GM18519 (cell line): ENCODE results near the gene TIPRL.
"Not testable (repeated sequence)": the region's sequence is repeated elsewhere in the genome, so short reads cannot be mapped to it uniquely, and the experiment has no call there.

Source experiments
- ATAC-seq: cut with Tn5 transposase; IDR thresholded peaks from one replicate; pipeline ENCODE4 v1.9.1; 2021; ENCODE audit warnings: mild to moderate bottlenecking, moderate library complexity; ENCODE audit not compliant: unreplicated experiment, low FRiP score

Gene TIPRL

DNA sequence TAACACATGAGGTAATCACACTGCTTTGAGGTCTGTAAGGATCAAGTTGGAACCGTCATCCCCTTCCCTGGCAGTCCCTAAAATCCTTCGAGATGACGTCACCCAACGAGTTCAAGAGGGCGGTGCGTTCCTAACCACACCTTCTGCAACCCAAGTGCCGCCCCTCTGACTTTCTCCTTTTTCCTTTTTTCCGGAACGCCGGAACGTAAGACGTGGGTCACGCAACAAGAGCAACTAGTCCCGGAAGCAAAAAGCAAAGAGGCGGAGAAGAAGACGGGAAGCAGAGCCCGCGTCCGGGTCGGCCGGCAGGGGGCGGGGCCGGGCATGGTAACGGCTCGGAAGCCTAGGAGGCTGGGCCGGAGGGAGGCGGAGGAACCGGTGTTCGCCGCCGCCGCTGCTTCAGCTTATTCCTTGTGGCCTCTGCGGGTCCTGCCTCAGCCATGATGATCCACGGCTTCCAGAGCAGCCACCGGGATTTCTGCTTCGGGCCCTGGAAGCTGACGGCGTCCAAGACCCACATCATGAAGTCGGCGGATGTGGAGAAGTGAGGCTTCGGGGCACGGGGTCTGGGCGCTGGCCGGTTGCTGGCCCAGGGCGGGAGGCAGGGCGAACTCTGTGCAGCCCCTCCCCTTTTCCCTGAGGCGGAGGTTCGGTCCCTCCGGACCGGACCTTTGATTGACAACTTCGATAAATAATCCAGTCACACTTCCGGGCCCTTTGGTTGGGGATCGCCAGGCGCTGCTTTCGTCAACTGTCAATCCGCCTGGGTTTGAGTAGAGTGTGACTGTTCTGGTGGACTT is at the start of gene TIPRL:
TIPRL (plus strand) TSS at position 325 of the 800 bp plus-strand sequence; CDS start at position 441, 116 bp downstream.
- ATAC-seq, result peak; percentile 71

DNA sequence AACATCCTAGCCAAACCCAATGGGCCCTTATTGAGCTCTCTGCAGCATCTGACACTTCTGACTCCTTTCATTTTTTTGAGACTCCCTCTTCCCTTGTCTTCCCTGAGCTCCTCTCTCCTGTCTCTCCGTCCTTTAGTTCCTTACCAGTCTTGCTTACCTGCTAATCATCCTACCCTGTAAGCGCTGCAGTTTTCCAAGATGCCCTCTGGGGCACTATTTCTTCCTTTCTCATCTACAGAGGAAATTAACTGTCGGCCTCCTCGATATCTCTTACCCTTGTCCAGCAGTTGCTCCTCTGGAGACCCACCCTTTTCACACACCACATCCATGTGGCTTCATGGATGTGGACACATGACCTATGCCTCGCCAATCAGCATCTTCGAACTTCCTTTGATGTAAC is 48.8 kb upstream of the TIPRL start:
- no peak for ATAC-seq

DNA sequence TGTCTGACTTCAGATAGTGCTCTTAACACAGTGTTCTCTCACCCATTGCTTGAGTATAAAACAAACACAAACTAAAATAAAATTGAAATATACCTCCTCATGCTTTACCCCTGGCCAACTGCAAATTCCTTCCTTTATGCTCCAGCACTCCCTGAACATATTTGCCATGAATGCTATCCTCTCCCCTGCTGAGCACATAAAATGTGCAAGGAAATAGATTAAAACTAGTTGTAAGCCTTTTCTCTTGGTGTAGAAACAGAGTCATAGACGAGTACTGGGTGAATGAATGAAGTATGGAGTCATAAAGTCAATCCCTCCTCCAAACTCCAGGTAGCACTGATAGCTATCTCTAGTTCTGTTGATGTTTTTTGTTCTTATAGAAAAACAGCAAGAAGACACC is 44.6 kb upstream of the TIPRL start:
- ATAC-seq, result no peak

DNA sequence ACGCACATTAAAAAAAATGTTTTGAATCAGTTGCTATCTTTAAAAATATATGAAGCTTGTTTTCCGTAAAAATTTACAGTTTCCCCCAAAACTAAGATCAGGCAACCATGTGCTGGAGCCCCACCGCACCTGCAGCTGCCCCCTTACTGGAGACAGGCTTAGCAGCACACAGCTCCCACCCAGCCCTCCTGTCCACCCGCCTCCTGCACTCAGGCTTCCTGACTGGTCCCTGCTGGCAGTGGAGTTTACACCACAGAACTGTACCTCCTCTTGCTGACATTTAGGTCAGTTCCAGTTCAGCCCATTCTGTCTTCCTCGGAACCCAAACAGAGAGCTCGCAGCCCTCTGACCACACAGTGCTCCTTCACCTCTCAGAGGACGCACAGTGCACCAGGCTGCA is 44.1 kb upstream of the TIPRL start:
- ATAC-seq, result no peak

DNA sequence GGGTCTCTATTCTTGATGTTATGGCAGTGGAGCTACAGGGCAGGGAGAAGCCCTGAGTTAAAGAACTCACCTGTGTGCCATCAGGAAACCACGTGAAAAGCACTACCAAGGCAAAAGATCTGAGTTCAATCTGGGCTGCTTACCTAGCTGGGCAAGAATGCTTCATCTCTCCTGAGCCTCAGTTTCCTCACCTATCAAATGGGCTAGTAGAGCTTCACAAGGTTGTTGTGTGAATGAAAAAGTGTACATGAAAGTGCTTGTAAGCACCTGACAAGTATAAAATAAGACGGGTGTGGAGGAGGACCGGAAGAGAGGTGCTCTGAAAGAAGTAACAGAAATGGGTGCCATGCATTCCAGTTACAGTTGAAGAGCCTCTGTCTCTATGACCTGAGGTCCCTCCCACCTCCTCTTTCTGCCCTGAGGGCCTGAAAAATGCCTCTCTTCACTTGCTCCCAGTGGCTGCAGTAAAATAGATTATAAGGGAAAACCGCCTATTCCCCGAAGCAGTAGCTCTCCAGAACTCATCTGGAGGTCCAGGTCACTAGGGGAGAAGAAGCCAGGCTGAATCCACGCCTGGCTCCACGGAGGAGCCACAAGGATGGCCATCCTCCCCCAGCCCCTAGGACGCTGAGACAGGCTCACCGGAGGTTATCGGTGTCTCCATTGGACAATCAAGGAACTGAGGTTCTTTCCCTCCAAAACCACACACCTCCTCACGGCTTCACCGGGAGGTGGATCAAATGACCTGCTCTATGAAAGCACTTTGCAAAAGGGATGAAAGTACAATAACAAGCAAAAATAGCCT is 43.4 kb upstream of the TIPRL start:
- no peak for ATAC-seq

DNA sequence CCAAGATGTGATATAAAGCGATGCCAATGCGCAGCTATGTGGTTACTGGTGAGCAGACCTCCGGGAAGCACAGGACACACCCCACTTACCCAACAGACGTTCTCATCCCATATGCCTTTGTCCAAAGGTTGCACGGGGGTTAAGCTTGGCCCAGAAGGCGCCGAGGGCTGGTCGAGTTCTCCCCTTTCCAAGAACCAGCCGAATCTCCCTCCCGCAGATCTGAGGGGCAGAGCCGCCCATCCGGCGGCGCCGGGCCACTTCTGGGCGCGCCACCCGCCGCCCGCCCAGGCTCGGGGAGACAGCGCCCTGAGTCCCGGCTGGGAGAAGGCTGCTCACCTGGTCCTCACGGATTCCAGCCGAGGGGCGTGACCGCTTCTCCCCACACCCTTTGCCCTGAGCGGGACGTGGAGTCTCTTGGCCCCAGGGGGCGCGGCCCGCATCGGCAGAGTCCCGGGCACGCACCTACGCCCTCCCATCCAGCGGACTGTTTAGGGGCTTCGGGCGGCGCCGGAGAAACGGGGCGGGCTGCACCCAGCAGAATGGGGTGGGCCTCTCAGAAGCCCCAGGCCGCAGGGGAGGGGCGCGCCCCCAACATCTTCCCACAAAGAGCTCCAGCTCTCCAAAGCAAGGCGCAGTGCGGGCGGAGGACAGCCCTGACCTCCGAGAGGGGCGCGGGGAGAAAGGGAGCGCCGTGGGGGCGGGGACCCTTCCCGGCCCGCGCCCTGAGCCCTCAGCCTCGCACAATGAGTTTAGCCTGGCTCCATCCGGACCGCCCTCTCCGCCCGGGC is 42.6 kb upstream of the TIPRL start:
- no peak for ATAC-seq

DNA sequence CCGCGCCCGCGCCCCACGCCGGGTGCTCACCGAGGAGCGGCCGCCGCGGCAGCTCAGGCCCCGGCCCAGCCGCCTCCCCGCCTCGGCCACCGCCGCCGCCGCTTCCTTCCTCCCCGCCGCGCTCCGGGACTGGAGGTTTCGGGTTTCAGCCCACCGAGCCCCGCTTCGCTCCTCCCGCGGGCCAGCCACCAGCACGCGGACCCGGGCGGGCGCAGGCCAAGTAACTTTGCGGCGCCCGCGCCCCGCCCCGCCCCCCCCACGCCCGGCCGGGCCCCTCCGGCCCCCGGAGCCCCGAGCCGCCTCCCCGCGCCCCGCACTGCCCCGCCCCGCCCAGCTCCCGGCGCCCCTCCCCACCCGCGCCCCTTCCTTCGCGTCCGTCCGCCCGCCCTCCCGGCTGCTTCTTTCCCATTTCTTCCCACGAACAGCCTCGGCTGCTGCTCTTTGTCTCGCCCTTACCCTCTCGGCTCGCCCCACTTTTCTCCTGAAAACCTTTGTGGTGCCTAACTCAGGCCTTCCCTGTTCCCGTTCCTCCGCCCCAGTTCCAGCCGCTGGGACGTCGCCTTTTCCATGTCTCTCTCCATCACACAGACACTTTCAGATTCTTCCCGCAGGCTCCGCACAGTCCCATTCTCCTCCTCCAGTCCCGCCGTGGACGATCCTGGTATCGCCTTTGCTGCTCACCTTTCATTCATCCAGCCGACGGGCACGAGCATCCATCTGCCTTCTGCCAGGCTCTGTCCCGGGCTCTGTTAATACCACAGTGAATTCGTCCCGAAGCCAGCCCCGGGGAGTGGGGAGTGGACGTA is 41.9 kb upstream of the TIPRL start, which contains the start of gene GPR161:
GPR161 (minus strand) TSS at position 222 of the 806 bp plus-strand sequence. CDS start 32,080 bp downstream, outside the sequence.
- no peak for ATAC-seq

DNA sequence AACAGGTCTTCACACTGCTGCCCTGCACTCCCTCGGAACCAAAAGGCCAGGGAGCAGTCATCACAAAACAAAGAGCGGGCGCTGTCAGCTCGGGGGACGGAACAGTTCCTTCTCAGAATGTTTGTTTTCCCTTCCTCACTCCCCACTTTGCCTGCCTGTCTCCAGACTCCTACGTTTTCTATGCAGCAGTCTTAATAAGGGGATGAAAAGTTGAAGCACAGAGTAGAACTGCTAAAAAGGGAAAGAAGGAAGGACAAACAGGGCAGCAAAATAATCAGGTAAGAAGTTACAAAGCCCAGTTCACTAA is 41.3 kb upstream of the TIPRL start:
- ATAC-seq, result no peak

DNA sequence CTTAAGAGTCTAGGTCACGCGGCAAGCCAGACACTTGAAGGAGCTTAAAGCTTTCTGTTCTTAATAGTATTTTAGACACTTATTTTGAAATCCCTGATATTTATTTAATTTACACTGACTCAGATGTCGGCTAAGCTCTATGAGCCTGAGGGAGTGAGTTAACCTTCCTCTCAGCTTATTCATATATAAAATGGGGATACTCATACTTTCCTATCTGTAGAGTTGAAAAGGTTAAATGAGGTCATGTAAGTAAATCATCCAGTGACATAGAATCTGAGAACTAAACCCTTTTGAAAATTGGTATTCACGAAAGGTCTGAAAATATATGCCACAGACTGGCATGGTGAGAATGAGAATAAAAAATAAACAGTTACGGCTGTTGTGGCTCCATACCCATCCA is 40.6 kb upstream of the TIPRL start:
- no peak for ATAC-seq

DNA sequence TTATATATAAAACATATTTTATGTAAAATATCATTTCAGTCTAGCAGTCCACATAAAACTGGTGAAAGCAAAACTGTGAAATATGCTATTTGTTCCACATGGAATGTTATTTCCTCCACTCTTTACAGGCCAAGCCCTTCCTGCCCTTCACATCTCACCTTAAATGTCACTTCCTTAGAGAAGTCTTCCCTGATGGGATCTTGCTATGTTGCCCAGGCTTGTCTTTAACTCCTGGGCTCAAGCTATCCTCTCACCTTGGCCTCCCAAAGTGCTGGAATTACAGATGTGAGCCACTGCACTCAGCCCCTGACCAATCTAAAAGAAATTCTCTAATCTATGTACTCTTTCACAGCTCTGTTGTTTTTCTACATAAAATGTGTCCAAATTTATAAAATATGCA is 39.7 kb upstream of the TIPRL start:
- ATAC-seq, result no peak

DNA sequence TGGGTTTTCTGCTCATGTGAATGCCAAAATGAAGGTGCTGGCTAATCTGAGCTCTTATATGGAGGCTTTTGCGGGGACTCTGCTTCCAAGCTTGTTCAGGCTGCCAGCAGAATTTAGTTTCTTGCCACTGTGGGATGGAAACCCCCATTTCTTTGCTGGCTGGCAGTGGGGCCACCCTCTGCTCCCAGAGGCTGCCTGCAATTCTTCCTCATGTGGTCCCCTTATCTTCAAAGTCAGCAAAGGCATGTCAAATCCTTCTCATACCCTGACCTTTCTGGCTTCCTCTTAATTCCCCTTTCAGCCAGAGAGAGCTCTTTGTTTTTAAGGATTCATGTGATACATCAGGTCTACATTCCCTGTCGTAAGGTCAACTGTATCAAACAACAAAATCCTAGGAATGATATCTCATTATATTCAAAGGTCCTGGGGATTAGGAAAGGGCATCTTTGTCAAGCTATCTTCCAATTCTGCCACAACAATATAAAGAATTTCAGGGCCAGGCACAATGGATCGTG is 36.8 kb upstream of the TIPRL start:
- no peak for ATAC-seq

DNA sequence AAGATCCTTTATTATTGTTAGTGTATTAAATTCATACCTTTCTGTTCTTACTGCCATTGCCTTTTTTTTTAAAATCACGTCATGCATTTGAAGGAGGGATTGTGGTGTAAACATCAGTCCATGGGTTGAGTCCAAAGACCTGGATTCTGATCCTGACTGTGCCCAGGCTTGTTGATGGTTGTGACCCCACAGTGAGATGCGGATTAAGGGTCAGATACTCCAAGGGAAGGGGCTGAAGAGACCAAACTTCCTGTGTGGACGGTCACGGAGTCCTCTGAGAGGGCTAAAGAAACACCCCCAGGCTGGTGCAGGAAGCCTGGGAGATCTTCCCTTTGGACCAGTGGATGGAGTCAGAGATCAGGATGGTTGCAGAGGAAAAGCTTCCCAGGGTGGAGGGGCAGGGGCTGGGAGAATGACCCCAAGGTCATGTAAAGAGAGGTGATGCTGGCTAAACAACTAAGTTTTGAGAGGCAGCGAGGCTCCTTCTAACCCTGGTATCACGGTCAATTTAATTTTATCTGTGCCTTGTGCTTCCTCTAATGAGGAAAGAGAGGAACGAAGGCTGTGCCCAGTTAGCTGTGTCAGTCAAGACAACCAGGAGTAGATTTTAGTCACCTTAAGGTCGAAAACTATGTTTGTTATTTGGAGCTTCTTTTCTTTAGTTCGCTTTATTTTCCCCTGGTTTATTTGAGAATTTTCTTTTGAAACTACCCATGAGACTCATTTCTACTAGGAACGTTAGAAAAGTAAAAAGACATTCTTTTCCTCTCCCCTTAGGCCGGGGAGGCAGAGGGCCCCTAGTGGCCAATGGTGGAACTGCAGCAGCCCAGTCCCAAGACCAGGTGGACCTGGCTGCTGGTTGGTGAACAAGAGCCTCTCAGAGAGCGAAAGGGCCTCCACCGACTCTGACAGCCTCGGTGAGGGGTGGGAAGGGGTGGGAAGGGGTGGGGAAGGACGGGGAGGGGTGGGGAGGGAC is 33.3 kb upstream of the TIPRL start:
- peak; percentile 91 for ATAC-seq

DNA sequence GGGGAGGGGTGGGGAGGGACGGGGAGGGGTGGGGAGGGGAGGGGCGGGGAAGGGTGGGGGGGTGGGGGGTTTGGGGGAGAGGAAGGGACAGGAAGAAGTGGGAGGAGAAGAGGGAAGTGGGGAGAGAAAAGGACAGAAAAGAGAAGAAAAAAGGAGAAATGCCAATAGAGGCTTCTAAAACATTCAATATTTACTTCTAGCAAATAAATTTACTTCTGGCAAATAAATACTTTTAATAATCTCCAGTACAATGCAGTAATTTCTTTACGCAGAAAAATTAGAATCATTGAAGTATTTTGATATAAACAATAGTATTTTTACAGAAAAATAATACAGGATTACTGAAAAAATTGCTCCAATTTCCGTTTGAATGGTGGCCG is 32.6 kb upstream of the TIPRL start:
- no peak for ATAC-seq

DNA sequence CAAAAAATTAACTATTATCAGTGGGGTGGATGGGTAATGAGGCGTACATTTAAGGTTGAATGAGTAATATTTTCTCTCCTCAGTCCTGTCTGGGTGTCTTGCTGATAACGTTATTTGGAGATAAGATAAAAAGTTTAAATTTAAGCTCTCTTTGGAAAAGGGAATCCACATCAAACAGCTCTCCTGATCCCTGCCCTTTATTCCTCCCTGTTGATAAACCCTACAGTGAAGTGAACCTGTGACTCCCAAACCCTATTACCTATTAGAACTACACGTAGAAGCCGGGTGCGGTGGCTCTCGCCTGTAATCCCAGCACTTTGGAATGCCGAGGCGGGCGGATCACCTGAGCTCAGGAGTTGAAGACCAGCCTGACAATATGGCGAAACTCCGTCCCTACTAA is 32.1 kb upstream of the TIPRL start:
- ATAC-seq, result no peak

DNA sequence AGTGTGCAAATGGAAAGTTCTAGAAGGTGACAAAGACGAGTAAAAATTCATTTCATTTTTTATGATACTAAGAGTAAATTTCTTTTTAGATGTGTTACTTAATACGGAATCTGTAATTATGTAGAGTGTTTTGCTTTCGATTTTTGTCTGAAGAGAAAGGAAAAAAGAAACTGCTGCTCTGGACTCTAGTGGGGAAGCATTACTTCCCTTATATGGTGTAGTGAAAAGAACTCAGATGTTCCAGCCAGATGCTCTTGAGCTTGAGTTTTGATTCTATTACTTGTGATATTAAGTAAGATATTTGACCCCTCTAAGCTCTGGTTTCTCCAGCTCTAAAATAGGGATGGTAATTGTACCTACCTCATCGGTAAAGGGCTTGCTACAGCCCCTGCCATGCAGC is 29.8 kb upstream of the TIPRL start:
- ATAC-seq, result peak; percentile 46

DNA sequence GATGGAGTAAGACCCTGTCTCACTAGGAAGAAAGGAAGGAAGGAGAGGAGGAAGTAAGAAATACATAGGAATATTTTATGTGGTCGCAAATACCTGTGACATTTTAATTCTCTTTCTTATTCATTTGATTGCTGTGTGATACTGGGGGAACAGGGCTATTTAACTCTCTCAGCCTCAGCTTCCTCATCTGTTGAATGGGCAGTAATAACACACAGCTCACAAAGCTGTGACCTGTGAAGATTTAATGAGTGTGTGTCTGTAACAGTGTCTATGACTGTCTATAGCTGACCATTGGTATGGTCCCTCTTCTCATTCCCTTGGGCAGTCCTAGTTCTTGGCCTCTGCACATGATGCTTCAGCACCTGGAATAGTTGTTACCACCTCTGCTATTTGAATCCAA is 28.5 kb upstream of the TIPRL start:
- ATAC-seq, result no peak

DNA sequence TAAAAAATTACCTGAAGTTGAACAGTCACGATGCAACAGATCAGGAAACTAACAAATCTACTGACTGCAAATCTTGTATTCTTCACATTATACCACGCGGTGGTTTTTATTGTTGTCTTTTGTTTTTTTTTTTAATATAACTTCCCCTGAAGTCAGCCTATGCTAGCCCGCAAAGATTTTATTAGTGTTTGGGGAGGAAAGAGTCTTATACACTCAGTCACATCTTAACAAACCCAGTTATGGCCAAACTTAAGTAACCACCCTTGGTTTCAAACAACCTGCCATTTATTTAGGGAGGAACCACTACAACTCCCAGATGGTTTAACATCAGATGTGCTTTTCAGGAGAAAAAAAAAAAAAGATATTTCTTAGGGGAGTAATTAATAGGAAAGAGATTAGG is 26.8 kb upstream of the TIPRL start:
- no peak for ATAC-seq

DNA sequence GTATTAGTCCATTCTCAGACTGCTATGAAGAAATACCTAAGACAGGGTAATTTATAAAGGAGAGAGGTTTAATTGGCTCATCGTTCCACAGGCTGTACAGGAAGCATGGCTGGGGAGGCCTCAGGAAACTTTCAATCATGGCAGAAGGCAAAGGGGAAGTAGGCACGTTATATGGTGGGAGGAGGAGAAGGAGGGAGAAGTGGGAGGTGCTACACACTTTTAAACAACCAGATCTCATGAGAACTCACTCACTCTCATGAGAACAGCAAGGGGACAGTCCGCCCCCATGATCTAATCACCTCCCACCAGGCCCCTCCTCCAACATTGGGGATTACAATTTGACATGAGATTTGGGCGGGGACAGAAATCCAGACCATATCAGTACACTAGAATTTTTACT is 24.1 kb upstream of the TIPRL start:
- not testable (repeated sequence) for ATAC-seq

DNA sequence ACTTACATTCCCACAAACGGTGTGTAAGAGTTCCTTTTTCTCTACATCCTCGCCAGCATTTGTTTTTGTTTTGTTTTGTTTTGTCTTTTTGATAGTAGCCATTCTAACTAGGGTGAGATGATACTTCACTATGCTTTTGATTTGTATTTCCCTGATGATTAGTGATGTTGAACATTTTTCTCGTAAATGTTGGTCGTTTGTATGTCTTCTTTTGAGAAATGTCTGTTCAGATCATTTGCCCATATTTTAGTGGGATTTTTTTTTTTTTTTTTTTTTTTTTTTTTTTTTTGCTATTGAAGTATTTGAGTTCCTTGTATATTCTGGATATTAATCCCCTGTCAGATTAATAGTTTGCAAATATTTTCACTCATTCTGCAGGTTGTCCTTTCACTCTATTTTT is 22.9 kb upstream of the TIPRL start:
- ATAC-seq, result no peak
